T-helper 2 cell treated with Interferon-gamma antibody and Interleukin-4, amounts not matched to agents 100 ng/mL and 5 ng/mL, for 36 hours (primary cell): ENCODE measurements around the gene BMERB1. TPM values are rescaled to one million over a fixed set of nuclear protein-coding genes. Genes with fewer than 3 reads are reported as not detected.

Source experiments
- intact Hi-C: fragments of 100-400 bp; cut with micrococcal nuclease; formaldehyde crosslinking; loops from one replicate; pipeline ENCODE4 v1.15.1; 2023
- total RNA-seq: library from RNA; stranded (reverse); gene quantifications from 2 replicates; pipeline ENCODE4 v1.2.3, GENCODE V29; 2022

BMERB1 gene
- total RNA-seq, 1 donor from 2014 or later = 3.9 TPM

- intact Hi-C loops = no loop called here
Observed at GRCh38 chr16:15608398-15609285, 174.3 kb downstream of the BMERB1 start.

- intact Hi-C loops = no loop called here
Observed at GRCh38 chr16:15609286-15609649, 174.9 kb downstream of the BMERB1 start.

DNA sequence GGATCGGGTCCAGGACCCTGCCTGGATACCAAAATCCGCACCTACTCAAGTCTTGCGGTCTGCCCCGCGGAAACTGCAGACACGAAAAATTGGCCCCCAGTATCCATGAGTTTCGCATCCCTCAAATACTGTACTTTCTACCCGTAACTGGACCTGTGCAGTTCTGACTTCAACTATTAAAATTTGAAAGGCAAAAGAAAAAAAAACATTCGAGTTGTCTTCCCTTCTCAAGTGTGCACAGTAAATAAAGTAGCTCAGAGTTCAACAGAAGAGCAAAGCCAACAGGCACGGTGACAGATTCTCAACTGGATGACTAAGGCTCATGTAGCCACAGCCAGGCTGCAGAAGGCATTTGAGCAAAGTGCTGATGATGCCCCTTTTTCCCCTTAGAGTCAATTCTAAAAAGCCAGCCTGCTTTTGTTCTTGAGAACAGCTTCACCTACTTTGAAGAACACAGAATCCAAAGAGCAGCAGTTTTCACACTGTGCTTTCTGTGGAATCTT, 176.0 kb downstream of the BMERB1 start:
- intact Hi-C loops = no loop called here

DNA sequence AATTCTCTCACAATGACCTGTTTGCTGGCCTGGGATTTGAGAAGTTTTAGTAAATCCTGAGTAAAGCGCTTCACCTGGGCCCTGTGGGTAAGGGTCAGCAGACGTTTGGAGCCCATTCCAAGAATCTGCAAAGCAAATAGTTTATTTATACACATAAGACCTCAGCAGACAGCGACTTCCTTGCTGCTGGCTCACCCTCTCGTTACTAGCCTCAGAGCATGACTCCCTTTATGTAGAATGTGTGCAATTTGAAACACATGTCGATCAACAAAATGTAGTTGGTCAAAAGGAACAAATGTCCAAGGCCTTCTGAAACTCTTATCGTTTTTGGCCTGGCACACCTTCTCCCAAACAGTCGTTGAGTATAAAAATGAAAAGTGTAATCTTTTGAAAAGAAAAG, 177.2 kb downstream of the BMERB1 start:
- intact Hi-C loops = no loop called here

GRCh38 chr16:15613676-15614075, 179.3 kb downstream of the BMERB1 start:
- intact Hi-C loops = no loop called here

DNA sequence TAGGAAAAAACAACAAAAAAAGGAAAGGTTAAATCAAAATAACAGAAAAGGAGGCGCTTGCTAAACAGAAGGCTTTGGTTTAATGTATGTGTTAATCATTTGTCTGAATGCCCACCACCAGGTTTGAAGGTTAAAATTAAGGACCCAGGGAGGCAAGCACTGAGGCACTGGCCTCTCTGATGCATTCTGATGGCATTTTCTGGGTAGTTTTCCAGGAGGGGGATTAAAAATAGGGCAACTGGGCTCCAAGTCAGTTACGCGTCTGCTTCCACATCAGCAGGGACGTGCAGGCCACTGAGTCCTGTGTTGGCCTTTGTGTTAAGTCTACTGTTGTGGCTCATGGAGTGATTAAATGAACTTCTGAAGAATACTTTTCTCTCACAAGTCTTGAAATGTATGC, 181.6 kb downstream of the BMERB1 start:
- intact Hi-C loops = no loop called here

- intact Hi-C loops = no loop called here
Observed at GRCh38 chr16:15616475-15617165, 182.2 kb downstream of the BMERB1 start.

- intact Hi-C loops = no loop called here
Observed at GRCh38 chr16:15617901-15618300, 183.5 kb downstream of the BMERB1 start.

DNA sequence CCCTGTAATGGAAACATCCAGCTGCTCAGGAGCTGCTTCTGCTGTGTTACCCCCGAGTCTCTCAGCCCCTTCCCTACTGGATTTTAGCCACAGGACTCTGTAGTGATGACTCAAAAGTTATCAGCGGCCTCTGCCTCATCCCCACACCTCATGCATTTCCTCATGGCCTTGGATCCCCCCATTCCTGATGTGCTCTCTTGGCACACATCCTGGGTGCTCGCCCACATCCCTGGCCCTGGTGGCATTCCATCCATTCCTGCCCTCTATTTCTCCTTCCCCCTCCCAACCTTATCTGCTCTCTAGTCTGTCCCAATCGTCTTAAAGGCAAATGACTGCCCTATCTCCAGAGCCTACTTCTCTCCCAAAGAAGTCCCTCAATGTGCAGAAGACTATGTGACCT, 184.0 kb downstream of the BMERB1 start:
- intact Hi-C loops = no loop called here

GRCh38 chr16:15620611-15621195, 186.3 kb downstream of the BMERB1 start:
- intact Hi-C loops = no loop called here

DNA sequence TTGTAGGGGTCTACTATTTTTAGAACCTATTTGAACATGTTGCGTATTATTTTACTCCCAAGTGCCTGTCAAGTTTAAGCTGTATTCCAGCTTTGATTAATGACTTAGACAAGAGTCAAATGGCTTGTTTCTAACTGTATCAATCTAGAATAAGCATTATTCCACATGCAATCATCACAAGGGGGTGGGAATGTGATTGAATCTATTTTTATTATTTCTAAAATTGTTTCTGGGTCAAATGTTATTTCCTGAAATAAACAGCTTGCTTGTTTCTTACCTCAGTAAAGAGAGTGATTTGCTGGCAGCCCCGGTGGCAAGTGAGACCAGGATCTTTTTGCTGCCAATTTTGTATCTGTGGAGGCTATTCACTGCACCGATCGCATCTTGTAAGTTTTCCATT, 187.1 kb downstream of the BMERB1 start:
- intact Hi-C loops = no loop called here

- intact Hi-C loops = no loop called here
Observed at GRCh38 chr16:15621889-15622288, 187.5 kb downstream of the BMERB1 start.

DNA sequence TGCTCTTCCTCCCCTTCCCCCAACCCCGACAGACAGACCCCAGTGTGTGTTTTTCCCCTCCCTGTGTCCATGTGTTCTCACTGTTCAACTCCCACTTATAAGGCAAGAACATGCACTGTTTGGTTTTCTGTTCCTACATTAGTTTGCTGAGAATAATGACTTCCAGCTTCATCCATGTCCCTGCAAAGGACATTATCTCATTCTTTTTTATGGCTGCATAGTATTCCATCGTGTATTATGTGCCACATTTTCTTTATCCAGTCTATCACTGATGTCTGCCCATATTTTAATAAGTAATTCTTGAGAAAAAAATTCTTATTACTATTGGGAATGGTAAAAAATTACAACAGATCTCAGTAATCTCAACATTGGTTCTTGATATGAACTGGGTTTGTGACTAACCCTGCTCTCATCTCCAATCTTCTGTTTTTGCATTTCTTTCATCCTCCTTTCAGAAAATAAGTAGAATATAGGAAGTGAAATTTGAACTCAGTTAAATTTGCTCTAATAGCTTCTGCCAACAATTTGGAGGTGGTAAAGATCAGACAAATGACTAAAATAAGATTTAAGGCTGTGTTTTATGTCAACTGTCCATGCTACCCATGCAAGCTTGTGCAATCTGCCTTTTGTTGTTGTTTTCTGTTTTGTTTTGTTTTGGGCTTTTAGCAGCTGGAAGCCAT, 197.5 kb downstream of the BMERB1 start:
- intact Hi-C loops = no loop called here

DNA sequence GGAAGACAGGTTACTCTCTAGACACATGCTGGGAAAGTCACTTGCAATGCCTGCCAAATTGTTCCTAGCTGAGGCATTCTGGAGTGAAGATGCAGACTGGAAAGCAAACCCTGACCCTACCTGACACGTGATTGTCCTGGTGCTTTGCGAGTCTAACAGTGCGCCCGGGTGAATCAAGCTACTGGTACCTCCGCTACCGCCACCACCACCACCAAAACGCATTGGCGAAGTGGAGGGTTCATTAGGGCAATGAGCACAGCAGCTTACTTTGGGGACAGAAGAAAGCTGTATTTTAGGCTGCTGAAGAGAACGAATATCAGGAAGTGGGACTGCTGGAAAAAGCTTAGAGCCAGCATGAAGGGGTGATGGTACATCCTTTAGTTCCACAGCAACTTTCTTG, 201.5 kb downstream of the BMERB1 start:
- intact Hi-C loops = no loop called here

GRCh38 chr16:15636392-15636873, 202.0 kb downstream of the BMERB1 start:
- intact Hi-C loops = no loop called here

Other genes with a start within 250 kb of the BMERB1 start
- gene NPIPA5, start 56.3 kb upstream of the BMERB1 start, total RNA-seq = 14.1 and 18.6 TPM in 2 replicates
- gene MPV17L, start 38.8 kb upstream of the BMERB1 start, total RNA-seq = not detected in 2 replicates
- 63.0 and 64.4 TPM in 2 replicates for gene MARF1, start 208.6 kb downstream of the BMERB1 start, total RNA-seq
- gene NDE1, start 215.7 kb downstream of the BMERB1 start, total RNA-seq = 107 and 111 TPM in 2 replicates